ENCODE measurements around the gene MST1.

MST1 gene

DNA sequence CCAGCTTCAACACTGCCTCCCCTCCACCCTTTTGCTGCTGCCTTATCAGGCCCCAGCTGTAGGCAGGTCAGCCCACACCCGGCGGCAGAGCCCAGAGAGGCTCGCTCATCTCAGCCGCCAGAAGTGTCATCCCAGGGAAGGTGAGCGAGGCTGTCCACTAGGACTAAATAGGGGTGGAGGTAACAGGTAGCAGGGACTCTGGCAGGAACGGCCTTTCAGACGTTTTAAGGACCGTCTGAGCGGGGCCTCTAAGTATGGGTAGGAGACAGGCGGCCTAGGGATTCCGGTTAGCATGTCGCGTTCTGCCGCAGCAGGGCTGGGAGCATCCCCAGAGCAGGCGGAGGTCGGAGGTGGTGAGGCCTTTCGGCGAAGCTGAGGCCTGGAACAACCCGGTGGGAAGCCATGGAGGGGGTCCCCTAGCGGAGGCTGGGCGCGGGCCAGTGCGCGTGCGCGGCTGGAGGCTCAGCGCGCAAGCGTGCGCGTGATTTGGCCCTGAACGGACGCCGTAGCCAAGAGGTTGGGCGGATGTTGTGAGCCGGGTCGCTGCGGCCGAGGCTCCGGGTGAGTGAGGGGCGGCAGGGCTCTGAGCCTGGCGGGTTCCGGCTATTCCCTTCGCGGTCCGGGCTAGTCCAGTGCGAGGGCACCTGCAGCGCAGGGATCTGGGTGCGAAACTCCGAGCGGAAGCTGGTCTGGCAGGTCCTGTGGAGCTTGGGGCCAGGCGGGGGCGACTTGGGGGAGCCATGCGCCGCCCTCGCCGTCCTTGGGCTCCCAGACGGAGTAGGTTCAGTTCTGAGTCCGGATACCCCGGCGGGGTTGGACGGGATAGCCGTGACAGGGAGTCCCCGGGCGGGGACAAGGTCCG, at the start of gene MST1, which contains the start of gene RNF123:
MST1 (minus strand) TSS at position 429 of the 862 bp plus-strand sequence. CDS start 783 bp downstream, outside the sequence.
RNF123 (plus strand) TSS at position 512 of the 862 bp plus-strand sequence. CDS start 1,609 bp downstream, outside the sequence.
- DNase-seq = no peak

- DNase-seq = no peak
Measured at GRCh38 chr3:49738067-49738713, 48.9 kb upstream of the MST1 start.

DNA sequence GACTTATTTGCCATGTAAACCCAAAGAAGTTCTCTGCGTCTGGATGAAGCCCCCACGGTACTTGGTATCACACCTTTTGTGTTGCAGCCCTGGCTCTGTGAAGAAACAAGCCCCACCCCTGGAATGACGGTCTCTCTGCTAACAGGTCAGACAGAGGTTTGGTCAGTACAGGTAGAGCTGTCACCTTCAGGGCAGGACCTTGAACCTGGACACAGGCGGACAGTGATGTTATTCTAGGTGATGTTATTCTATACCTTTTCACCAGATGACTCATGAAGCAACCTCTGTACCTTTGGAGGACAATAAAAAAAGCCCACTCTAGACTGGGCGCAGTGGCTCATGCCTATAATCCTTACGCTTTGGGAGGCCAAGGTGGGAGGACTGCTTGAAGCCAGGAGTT, 45.5 kb upstream of the MST1 start:
- no peak for DNase-seq

- no peak for DNase-seq
Measured at GRCh38 chr3:49733551-49733950, 44.3 kb upstream of the MST1 start.

- no peak for DNase-seq
Measured at GRCh38 chr3:49732597-49732996, 43.3 kb upstream of the MST1 start.

- no peak for DNase-seq
Measured at GRCh38 chr3:49729966-49730609, 40.8 kb upstream of the MST1 start.

- DNase-seq = no peak
Measured at GRCh38 chr3:49727924-49728361, 38.7 kb upstream of the MST1 start.

GRCh38 chr3:49727154-49727923, 38.1 kb upstream of the MST1 start:
- no peak for DNase-seq

- DNase-seq = no peak
Measured at GRCh38 chr3:49725906-49726681, 36.8 kb upstream of the MST1 start.

DNA sequence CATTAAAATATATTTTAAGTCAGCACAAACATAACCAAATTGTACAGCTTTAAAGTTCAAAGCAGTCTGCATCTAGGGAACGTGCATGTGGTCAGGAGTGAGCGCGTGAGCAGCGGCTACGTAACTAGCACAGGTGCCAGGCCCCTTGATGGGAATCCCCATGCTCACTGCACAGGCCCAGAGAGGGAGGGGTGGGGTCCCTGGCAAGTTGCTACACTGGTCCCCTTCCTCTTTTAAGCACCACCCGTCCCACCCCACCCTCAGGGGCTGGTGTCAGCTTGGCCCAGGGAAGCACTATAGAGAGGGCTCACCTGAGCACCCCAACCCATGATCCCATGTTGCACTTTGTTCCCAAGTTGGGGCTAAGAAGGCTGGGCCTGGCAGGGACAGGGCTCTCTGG, 35.3 kb upstream of the MST1 start:
- no peak for DNase-seq

- DNase-seq = peak; percentile 85
Measured at GRCh38 chr3:49723628-49724551, 34.6 kb upstream of the MST1 start, which contains the start of gene GMPPB. Gene GMPPB (minus strand): TSS chr3:49723951. CDS start chr3:49723726, 225 bp downstream.

- DNase-seq = no peak
Measured at GRCh38 chr3:49723296-49723627, 34.0 kb upstream of the MST1 start.

- no peak for DNase-seq
Measured at GRCh38 chr3:49722896-49723295, 33.6 kb upstream of the MST1 start.

GRCh38 chr3:49721896-49722781, 32.9 kb upstream of the MST1 start:
- no peak for DNase-seq

GRCh38 chr3:49721596-49721895, 32.3 kb upstream of the MST1 start:
- DNase-seq = no peak

- no peak for DNase-seq
Measured at GRCh38 chr3:49720855-49721595, 31.8 kb upstream of the MST1 start.

DNA sequence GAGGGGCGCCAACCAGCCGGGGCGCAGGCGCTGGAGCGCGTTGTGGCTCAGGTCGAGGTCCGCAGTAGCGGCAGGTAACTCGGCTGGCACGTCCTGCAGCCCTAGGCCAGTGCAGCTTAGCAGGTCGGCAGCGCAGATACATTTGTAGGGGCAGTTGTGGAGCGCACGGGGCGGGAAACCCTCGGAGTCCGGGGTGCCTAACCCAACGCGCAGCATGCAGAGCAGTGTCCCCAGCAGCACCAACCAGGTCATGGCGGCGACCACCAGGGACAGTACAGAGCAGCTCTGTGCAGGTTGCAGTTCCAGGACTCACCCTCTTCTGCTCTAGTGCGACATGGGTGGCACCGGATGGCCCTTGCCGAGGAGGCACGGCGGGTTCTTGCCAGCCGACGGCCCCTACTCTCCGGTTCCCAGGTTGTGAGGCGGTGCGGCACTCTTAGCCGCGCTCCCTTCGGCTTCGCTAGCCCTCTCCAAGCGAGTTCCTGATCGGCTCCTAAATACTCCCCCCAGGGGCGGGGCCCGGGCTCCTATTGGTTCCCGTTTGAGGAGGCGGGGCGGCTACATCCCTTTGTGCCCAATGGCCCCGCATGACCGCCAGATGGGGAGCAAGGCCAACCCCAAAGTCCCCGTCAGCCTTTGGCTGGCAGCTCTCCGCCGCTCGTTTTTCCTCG, 30.1 kb upstream of the MST1 start, which contains the start of gene AMIGO3:
AMIGO3 (minus strand) TSS at position 471 of the 671 bp plus-strand sequence; CDS start at position 252, 219 bp downstream.
- peak; percentile 80 for DNase-seq

DNA sequence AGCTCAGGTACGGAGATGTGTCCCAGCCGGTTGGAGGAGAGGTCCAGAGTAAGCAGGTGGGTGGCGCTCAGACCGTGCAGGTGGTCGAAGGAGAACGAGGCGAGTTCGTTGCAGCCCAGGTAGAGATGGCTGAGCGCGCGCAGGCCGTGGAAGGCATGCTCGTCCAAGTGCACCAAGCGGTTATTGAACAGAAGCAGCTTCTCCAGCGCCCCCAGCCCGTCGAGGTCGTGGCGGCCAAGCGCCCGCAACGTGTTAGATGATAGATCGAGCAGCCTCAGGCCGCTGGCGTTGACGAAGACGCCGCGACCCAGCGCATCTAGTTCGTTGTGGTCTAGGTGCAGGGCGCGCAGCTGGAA, 29.6 kb upstream of the MST1 start:
- DNase-seq = no peak
